Stimulated activated CD4-positive, alpha-beta T cell treated with anti-CD3 and anti-CD28 coated beads, Interleukin-2, amount 100 ng/mL, for 24 hours (primary cell): ENCODE measurements around the gene RBM15.

Experiments used
- DNase-seq, 2 donors: peaks; one replicate each; pipeline ENCODE4 v3.0.0-alpha.2; 2020

RBM15 gene

GRCh38 chr1:110320168-110320518 lies 19.0 kb upstream of the RBM15 start:
- no peak for DNase-seq

- no peak for DNase-seq
Observed at GRCh38 chr1:110321045-110321444, 18.1 kb upstream of the RBM15 start.

- DNase-seq = no peak
Observed at GRCh38 chr1:110321846-110322245, 17.3 kb upstream of the RBM15 start.

GRCh38 chr1:110324667-110325066 lies 14.5 kb upstream of the RBM15 start:
- DNase-seq = no peak

GRCh38 chr1:110326826-110327225 lies 12.4 kb upstream of the RBM15 start:
- no peak for DNase-seq

GRCh38 chr1:110328274-110328673 lies 10.9 kb upstream of the RBM15 start:
- no peak for DNase-seq

- DNase-seq = no peak
Observed at GRCh38 chr1:110328700-110329099, 10.5 kb upstream of the RBM15 start.

GRCh38 chr1:110335265-110335664 lies 3.9 kb upstream of the RBM15 start:
- DNase-seq = no peak

- no peak for DNase-seq
Observed at GRCh38 chr1:110336300-110337039, 2.7 kb upstream of the RBM15 start.

- DNase-seq = peak; percentile 45 to 50
Observed at GRCh38 chr1:110337704-110338308, 1.4 kb upstream of the RBM15 start.

GRCh38 chr1:110338309-110338885 lies 780 bp upstream of the RBM15 start:
- DNase-seq = peak; percentile 92 to 93

GRCh38 chr1:110339407-110340206 lies 430 bp downstream of the RBM15 start:
- peak; percentile 59 to 68 for DNase-seq

GRCh38 chr1:110340207-110340468 lies 961 bp downstream of the RBM15 start:
- DNase-seq = no peak

GRCh38 chr1:110341146-110341871 lies 2.1 kb downstream of the RBM15 start:
- no peak for DNase-seq

- no peak for DNase-seq
Observed at GRCh38 chr1:110341872-110342331, 2.7 kb downstream of the RBM15 start.

- DNase-seq = no peak
Observed at GRCh38 chr1:110343249-110343648, 4.1 kb downstream of the RBM15 start.

- no peak for DNase-seq
Observed at GRCh38 chr1:110344152-110344551, 5.0 kb downstream of the RBM15 start.

- no peak for DNase-seq
Observed at GRCh38 chr1:110345480-110345879, 6.3 kb downstream of the RBM15 start.

- DNase-seq = no peak
Observed at GRCh38 chr1:110346690-110347089, 7.5 kb downstream of the RBM15 start.

GRCh38 chr1:110347182-110347893 lies 8.2 kb downstream of the RBM15 start:
- DNase-seq = no peak

- no peak for DNase-seq
Observed at GRCh38 chr1:110348050-110348449, 8.9 kb downstream of the RBM15 start.

- DNase-seq = no peak
Observed at GRCh38 chr1:110348771-110349170, 9.6 kb downstream of the RBM15 start.
